Measurements from ENCODE around the gene HMCN2. TPM values are rescaled to one million over a fixed set of nuclear protein-coding genes. Genes with fewer than 3 reads are reported as not detected.
"Not testable (repeated sequence)": the region's sequence is repeated elsewhere in the genome, so short reads cannot be mapped to it uniquely, and the experiment has no call there.

HMCN2 gene
- total RNA-seq, 1 donor from 2014 or later: not detected

GRCh38 chr9:130245474-130245873, 20.1 kb upstream of the HMCN2 start:
- H3K36me3 ChIP-seq (ENCODE audit: control insufficient read depth, insufficient read depth, low read length): no peaks in the 10 kb centered on the region
- H3K4me3 ChIP-seq (ENCODE audit: low read depth, low read length): no peak overlapping the region
- H3K27me3 ChIP-seq (ENCODE audit: control insufficient read depth, insufficient read depth, low read length): peaks cover 3% of the 10 kb centered on the region
- no peak for TF ChIP-seq CTCF (IDR thresholded peaks at IDR 0.05; ENCODE audit: insufficient read depth, low read length, poor library complexity, severe bottlenecking)
- DNase-seq (ENCODE audit: low read depth): no peak

GRCh38 chr9:130246126-130246525, 19.4 kb upstream of the HMCN2 start:
- no peak overlapping the region for H3K4me3 ChIP-seq (ENCODE audit: low read depth, low read length)
- peaks cover 3% of the 10 kb centered on the region for H3K27me3 ChIP-seq (ENCODE audit: control insufficient read depth, insufficient read depth, low read length)
- no peaks in the 10 kb centered on the region for H3K36me3 ChIP-seq (ENCODE audit: control insufficient read depth, insufficient read depth, low read length)
- no peak for DNase-seq (ENCODE audit: low read depth)
- TF ChIP-seq CTCF (IDR thresholded peaks at IDR 0.05; ENCODE audit: insufficient read depth, low read length, poor library complexity, severe bottlenecking): no peak

- no peak for DNase-seq (ENCODE audit: low read depth)
- Histone ChIP-seq H3K27me3 (ENCODE audit: control insufficient read depth, insufficient read depth, low read length) (peaks cover 11% of the 10 kb centered on the region), H3K4me3 (ENCODE audit: low read depth, low read length) (no peak overlapping the region), H3K36me3 (ENCODE audit: control insufficient read depth, insufficient read depth, low read length) (no peaks in the 10 kb centered on the region)
- no peak for TF ChIP-seq CTCF (IDR thresholded peaks at IDR 0.05; ENCODE audit: insufficient read depth, low read length, poor library complexity, severe bottlenecking)
Observed at GRCh38 chr9:130254747-130255630, 10.6 kb upstream of the HMCN2 start.

- no peak for DNase-seq (ENCODE audit: low read depth)
- Histone ChIP-seq H3K27me3 (ENCODE audit: control insufficient read depth, insufficient read depth, low read length) (peaks cover 9% of the 10 kb centered on the region), H3K4me3 (ENCODE audit: low read depth, low read length) (no peak overlapping the region), H3K36me3 (ENCODE audit: control insufficient read depth, insufficient read depth, low read length) (no peaks in the 10 kb centered on the region)
- TF ChIP-seq CTCF (IDR thresholded peaks at IDR 0.05; ENCODE audit: insufficient read depth, low read length, poor library complexity, severe bottlenecking): no peak
Observed at GRCh38 chr9:130255631-130256134, 9.9 kb upstream of the HMCN2 start.

- no peak for DNase-seq (ENCODE audit: low read depth)
- TF ChIP-seq CTCF (IDR thresholded peaks at IDR 0.05; ENCODE audit: insufficient read depth, low read length, poor library complexity, severe bottlenecking): no peak
- Histone ChIP-seq H3K36me3 (ENCODE audit: control insufficient read depth, insufficient read depth, low read length) (no peaks in the 10 kb centered on the region), H3K27me3 (ENCODE audit: control insufficient read depth, insufficient read depth, low read length) (peaks cover 13% of the 10 kb centered on the region), H3K4me3 (ENCODE audit: low read depth, low read length) (no peak overlapping the region)
Observed at GRCh38 chr9:130256644-130257043, 8.9 kb upstream of the HMCN2 start.

- DNase-seq (ENCODE audit: low read depth); H3K36me3 ChIP-seq (ENCODE audit: control insufficient read depth, insufficient read depth, low read length); H3K4me3 ChIP-seq (ENCODE audit: low read depth, low read length): not testable (repeated sequence)
- peaks cover 23% of the 10 kb centered on the region for H3K27me3 ChIP-seq (ENCODE audit: control insufficient read depth, insufficient read depth, low read length)
Observed at GRCh38 chr9:130258137-130258536, 7.4 kb upstream of the HMCN2 start.

Measured in kidney epithelial cell (primary cell).